Activated naive CD8-positive, alpha-beta T cell treated with anti-CD3 and anti-CD28 coated beads, Interleukin-2, amount 10 ng/mL, durations not matched to agents 7 days and 5 days (primary cell): ENCODE data around the gene NXPE3. TPM values are rescaled to one million over a fixed set of nuclear protein-coding genes. Genes with fewer than 3 reads are reported as not detected.
A peak's percentile ranks its signal among the peaks of the same experiment; 100 is the strongest.

Experiments
- ATAC-seq: fragments of 150-1000 bp; cut with Tn5 transposase; one replicate; pipeline ENCODE4 v1.10.0; 2021; ENCODE audit warnings: low read depth, moderate library complexity
- POLR2A ChIA-PET: fragments of 350-600 bp; sonication (Branson Sonifier 250); formaldehyde crosslinking; loops from one replicate; lab custom pipeline; 2021; ENCODE audit warnings: antibody characterized with exemption; lab: Charles Lee
- DNase-seq: peaks from one replicate; pipeline ENCODE4 v3.0.0; 2021
- H3K27ac Mint-ChIP-seq: one replicate; pipeline ENCODE4 v1.8.0; 2022; ENCODE audit warnings: mild to moderate bottlenecking, mixed read lengths
- H3K27me3 Mint-ChIP-seq: one replicate; pipeline ENCODE4 v1.8.0; 2022; ENCODE audit warnings: mild to moderate bottlenecking, moderate library complexity, mixed read lengths
- H3K36me3 Mint-ChIP-seq: one replicate; pipeline ENCODE4 v1.8.0; 2021; ENCODE audit warnings: mild to moderate bottlenecking, mixed read lengths
- H3K4me1 Mint-ChIP-seq: one replicate; pipeline ENCODE4 v1.8.0; 2021; ENCODE audit warnings: mixed read lengths
- H3K4me3 Mint-ChIP-seq: one replicate; pipeline ENCODE4 v1.8.0; 2022; ENCODE audit warnings: mild to moderate bottlenecking, moderate library complexity, mixed read lengths
- H3K9me3 Mint-ChIP-seq: one replicate; pipeline ENCODE4 v1.8.0; 2021; ENCODE audit warnings: mixed read lengths
- total RNA-seq, 2 experiments: library from RNA; stranded (reverse); gene quantifications; one replicate each; pipeline ENCODE4 v1.2.3, GENCODE V29; 2021

Gene NXPE3
- total RNA-seq, 2 experiments from 2014 or later = 29.8 to 30.7 TPM

DNA sequence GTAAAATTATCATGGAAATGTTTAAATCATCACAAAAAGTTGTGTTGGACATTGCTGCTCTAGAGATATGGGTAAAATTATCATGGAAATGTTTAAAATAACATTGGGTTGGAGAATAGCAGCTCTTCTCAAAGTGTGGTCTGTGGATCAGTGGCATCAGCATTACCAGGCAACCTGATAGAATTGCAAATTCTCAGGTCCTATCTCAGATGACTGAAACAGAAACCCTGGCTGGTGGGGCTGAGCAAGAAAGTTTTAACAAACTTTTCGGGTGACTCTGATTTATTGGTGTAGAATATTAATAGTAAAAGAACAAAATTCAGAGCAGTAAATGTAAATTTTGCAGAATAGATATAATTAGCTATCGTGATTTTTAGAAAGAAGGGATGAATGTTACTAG, 28.9 kb downstream of the NXPE3 start:
- no peak overlapping the region for H3K4me3 Mint-ChIP-seq
- DNase-seq (no peak), ATAC-seq (no peak)
- H3K4me1 Mint-ChIP-seq = peaks cover 32% of the 10 kb centered on the region
- H3K27me3 Mint-ChIP-seq = no peaks in the 10 kb centered on the region
- H3K9me3 Mint-ChIP-seq = no peaks in the 10 kb centered on the region
- no peak overlapping the region for H3K27ac Mint-ChIP-seq
- H3K36me3 Mint-ChIP-seq = peaks cover 21% of the 10 kb centered on the region
- POLR2A ChIA-PET = interaction anchor here (0.9 kb wide), 1 partner anchor 20 kb away, joined by 3 read pairs; no protein-coding TSS in a partner anchor

DNA sequence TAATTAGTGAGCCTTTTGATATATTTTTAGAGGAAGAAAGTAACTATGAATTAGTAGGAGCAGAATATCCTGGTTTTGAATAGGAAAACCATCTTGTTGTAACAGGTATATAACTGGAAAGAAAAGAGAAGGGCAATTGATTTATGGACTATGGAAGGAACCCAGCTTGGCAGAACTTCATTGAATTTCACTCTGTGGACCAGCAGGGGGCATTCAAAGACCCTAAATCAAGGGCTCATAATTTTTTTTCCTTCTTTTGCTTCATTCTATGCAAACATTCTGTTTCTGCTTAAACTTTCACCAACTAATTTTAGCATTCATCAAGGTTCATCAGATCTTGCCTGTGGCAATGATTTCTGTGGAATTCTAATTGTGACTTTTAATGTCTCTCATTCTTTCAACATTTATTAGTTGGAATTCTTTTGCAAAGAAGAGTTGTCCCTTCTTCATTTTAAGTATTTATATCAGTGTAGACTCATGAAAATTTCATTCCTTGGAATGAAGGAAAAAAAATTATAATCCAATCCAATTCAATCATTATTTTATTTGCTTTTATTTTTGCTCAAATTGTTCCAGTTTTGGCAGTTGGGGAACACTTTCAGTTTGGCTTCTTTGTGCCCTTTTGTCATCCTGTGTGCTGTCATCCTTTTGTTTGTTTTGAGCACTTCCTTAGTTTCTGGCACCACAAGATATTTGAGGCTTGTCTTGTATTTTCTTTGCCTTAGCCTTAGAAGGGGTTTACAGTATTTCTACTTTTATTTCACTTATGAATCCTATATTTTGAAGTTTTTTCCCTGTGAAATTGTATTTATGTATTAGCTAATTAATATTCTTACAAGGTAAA, 30.4 kb downstream of the NXPE3 start:
- no peaks in the 10 kb centered on the region for H3K9me3 Mint-ChIP-seq
- no peaks in the 10 kb centered on the region for H3K27me3 Mint-ChIP-seq
- no peak for DNase-seq
- H3K4me3 Mint-ChIP-seq = peak overlapping the region; percentile 12
- peak; percentile 65 for ATAC-seq
- H3K4me1 Mint-ChIP-seq = peaks cover 33% of the 10 kb centered on the region
- peak overlapping the region; percentile 14 for H3K27ac Mint-ChIP-seq
- H3K36me3 Mint-ChIP-seq = peaks cover 8% of the 10 kb centered on the region
- POLR2A ChIA-PET = interaction anchor here (1.9 kb wide), 1 partner anchor 40 kb away, joined by 9 read pairs; the partner anchor contains the start of gene NFKBIZ

DNA sequence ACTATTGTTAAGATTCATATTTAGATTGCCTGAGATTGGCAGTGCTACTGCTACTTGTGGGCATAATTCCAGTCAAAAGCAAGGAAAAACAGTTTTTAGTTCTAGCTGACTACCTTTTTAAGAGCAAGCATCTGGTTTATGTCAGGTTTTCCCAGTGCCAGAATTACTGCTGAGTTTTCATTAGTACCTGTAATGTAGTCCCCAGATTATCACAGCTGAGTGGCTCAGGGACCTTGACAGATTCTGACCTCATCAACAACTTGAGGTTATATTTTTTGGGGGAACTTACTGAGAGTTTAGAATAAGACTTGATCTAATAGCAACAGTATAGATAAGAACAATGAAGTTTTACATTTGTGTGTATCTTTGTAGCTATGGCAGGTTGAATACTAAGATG, 31.0 kb downstream of the NXPE3 start:
- H3K9me3 Mint-ChIP-seq = no peaks in the 10 kb centered on the region
- no peak for DNase-seq
- POLR2A ChIA-PET = interaction anchor here (1.9 kb wide), 1 partner anchor 39 kb away, joined by 9 read pairs; the partner anchor contains the start of gene NFKBIZ
- ATAC-seq = no peak
- peaks cover 7% of the 10 kb centered on the region for H3K36me3 Mint-ChIP-seq
- no peak overlapping the region for H3K4me3 Mint-ChIP-seq
- H3K27me3 Mint-ChIP-seq = no peaks in the 10 kb centered on the region
- H3K4me1 Mint-ChIP-seq = peaks cover 36% of the 10 kb centered on the region
- H3K27ac Mint-ChIP-seq = peak overlapping the region; percentile 52

DNA sequence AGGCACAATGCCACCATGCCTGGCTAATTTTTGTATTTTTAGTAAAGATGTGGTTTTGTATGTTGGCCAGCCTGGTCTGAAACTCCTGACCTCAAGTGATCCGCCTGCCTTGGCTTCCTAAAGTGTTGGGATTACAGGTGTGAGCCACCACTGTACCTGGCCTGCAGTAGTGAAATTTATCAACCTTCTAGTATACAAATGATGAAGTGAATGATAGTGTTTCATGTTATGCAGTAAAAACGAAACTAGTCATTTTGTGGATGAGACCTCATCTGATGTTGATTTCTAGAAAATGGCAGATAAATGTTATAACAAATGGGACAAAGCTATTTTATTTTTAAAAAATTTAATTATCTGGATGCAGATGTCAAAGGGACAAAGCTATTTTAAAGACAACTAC, 32.9 kb downstream of the NXPE3 start:
- no peak overlapping the region for H3K4me3 Mint-ChIP-seq
- no peak for DNase-seq
- peaks cover 8% of the 10 kb centered on the region for H3K36me3 Mint-ChIP-seq
- H3K4me1 Mint-ChIP-seq = peaks cover 42% of the 10 kb centered on the region
- POLR2A ChIA-PET = interaction anchor here (1.3 kb wide), 1 partner anchor 15 kb away, joined by 4 read pairs; no protein-coding TSS in a partner anchor
- H3K9me3 Mint-ChIP-seq = no peaks in the 10 kb centered on the region
- ATAC-seq = no peak
- no peaks in the 10 kb centered on the region for H3K27me3 Mint-ChIP-seq
- no peak overlapping the region for H3K27ac Mint-ChIP-seq

DNA sequence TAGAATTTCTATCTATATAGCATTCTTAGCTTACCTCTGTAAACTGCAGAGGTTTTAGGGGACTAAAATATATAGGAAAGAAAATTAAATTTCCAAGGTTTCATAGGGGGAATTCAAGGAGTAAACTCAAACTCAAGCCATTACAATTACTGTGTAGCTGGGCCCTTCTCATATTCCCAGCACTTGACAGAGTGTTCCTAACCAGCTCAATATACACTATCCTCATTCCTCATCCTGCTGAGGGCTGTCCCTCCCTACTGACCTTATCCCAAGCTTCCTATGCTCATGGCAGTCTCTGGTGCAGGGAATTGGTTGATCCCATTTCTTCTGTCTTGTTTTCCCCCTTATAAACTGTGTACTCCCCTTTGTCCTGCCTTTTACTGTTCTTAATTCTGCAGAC, 33.9 kb downstream of the NXPE3 start:
- ATAC-seq = no peak
- no peak overlapping the region for H3K27ac Mint-ChIP-seq
- H3K27me3 Mint-ChIP-seq = no peaks in the 10 kb centered on the region
- POLR2A ChIA-PET = interaction anchor here (1.3 to 1.5 kb wide), 2 partner anchors 14 to 410 kb away, joined by 3 to 4 read pairs; no protein-coding TSS in a partner anchor
- no peaks in the 10 kb centered on the region for H3K9me3 Mint-ChIP-seq
- H3K4me1 Mint-ChIP-seq = peaks cover 41% of the 10 kb centered on the region
- H3K4me3 Mint-ChIP-seq = no peak overlapping the region
- DNase-seq = no peak
- H3K36me3 Mint-ChIP-seq = peaks cover 15% of the 10 kb centered on the region

DNA sequence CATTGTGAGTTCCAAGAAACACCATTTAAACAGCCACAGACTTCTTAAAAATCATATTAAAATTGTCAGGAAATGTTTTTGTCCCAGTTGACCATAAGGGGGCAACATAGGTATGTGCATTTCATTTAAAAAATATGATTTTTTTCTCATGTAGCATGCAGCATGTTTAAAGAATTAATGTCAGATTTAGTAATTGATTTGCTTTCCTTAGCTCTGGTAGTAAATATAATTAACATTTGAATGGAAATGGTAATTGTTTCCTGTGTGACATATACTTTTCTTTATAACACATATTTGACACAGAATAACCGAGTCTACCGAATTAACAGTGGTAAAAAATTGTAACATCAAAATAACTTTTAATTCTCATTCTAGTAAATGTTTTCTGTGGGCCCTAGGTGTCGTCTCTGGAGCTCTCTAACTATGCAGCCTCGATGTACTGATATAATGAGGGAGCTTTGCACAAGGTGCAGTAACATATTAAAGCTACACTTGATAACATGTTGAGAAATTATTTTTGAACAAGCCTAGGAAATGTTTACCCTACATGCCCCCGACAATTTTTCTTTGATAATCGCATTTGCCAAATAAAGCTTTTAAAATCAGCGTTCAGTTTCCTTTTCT, 34.9 kb downstream of the NXPE3 start:
- no peak overlapping the region for H3K4me3 Mint-ChIP-seq
- H3K27ac Mint-ChIP-seq = no peak overlapping the region
- H3K36me3 Mint-ChIP-seq = peaks cover 21% of the 10 kb centered on the region
- peaks cover 40% of the 10 kb centered on the region for H3K4me1 Mint-ChIP-seq
- no peaks in the 10 kb centered on the region for H3K9me3 Mint-ChIP-seq
- ATAC-seq (no peak), DNase-seq (no peak)
- no peaks in the 10 kb centered on the region for H3K27me3 Mint-ChIP-seq
- POLR2A ChIA-PET = interaction anchor here (0.9 to 1.5 kb wide), 4 partner anchors 14 to 409 kb away, joined by 3 to 5 read pairs (median 4); partner anchors contain the start of gene NFKBIZ

DNA sequence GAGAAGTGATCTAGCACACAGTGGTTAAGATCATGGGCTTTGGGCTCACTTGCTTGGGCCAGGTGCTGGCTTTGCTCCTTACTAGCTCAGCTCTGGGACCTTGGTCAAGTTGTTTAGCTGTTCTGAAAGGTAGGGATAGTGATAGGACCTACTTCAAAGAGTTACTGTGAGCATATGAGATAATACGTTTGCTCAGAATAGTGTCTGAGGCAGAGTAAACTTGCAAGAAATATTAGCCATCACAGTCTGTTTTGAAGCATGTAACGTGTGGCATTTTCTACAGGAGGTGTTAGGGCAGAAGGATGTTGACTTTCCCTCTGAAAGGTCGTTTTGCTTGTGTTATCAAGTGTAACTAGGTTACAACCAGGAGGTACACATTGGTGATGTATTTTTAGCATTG, 35.8 kb downstream of the NXPE3 start:
- Mint-ChIP-seq H3K4me1 (peaks cover 33% of the 10 kb centered on the region), H3K27ac (no peak overlapping the region), H3K27me3 (no peaks in the 10 kb centered on the region), H3K36me3 (peaks cover 27% of the 10 kb centered on the region), H3K4me3 (no peak overlapping the region), H3K9me3 (no peaks in the 10 kb centered on the region)
- DNase-seq = no peak
- POLR2A ChIA-PET = interaction anchor here (1.3 kb wide), 1 partner anchor 13 kb away, joined by 4 read pairs; no protein-coding TSS in a partner anchor
- ATAC-seq = no peak

DNA sequence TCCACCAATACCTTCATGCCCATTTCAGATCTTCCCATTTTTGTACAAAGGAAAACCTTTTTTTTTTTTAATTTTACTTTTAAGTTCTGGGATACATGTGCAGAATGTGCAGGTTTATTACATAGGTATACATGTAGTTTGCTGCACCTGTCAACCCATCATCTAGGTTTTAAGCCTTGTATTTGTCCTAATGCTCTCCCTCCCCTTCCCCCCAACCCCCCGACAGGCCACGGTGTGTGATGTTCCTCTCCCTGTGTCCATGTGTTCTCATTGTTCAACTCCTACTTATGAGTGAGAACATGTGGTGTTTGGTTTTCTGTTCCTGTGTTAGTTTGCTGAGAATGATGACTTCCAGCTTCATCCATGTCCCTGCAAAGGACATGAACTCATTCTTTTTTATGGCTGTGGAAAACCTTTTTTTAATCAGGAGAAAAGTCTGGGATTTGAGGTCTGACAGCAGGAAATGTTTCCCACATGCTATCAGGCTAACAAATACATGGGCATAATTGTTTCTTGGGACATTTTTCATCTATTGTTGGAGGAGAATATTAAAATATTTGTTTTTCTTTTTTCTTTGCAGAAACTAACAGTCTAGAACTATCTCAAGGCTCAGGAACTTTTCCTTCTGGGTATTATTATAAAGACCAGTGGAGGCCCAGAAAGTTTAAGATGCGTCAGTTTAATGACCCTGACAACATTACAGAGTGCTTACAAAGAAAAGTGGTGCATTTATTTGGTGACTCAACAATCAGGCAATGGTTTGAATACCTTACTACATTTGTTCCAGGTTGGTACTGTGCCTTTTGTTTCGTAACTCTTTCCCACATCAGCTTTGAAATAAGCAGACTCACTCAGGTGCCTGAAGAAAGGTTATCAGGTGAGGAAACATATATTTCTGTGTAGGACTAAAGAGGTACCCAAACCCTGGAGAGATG, 37.5 kb downstream of the NXPE3 start:
- POLR2A ChIA-PET = interaction anchor here (1.0 kb wide), 1 partner anchor 33 kb away, joined by 5 read pairs; the partner anchor contains the start of gene NFKBIZ
- H3K27me3 Mint-ChIP-seq = no peaks in the 10 kb centered on the region
- H3K36me3 Mint-ChIP-seq = peaks cover 36% of the 10 kb centered on the region
- ATAC-seq (no peak), DNase-seq (no peak)
- no peak overlapping the region for H3K4me3 Mint-ChIP-seq
- H3K27ac Mint-ChIP-seq = no peak overlapping the region
- no peaks in the 10 kb centered on the region for H3K9me3 Mint-ChIP-seq
- H3K4me1 Mint-ChIP-seq = peaks cover 24% of the 10 kb centered on the region

DNA sequence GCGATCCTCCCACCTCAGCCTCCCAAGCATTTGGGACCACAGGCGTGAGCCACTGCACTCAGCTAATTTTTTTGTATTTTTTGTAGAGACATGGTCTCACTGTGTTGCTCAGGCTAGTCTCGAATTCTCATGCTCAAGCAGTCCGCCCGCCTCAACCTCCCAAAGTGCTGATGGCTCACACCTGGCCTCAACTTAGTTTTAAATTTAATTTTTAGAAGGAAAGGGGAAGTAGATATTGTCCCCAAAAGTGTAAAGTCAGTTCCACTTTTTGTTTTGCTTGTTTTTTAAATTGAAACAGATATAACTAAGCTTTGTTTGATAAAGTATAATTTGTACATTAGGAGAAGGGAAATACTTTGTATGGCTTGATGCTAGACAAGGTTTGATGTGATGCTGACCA, 39.0 kb downstream of the NXPE3 start:
- Mint-ChIP-seq H3K27ac (peak overlapping the region; percentile 28), H3K4me3 (no peak overlapping the region), H3K9me3 (no peaks in the 10 kb centered on the region), H3K27me3 (no peaks in the 10 kb centered on the region), H3K36me3 (peaks cover 48% of the 10 kb centered on the region), H3K4me1 (peaks cover 23% of the 10 kb centered on the region)
- DNase-seq (no peak), ATAC-seq (no peak)
- POLR2A ChIA-PET = interaction anchor here (1.0 kb wide), 1 partner anchor 31 kb away, joined by 5 read pairs; the partner anchor contains the start of gene NFKBIZ

DNA sequence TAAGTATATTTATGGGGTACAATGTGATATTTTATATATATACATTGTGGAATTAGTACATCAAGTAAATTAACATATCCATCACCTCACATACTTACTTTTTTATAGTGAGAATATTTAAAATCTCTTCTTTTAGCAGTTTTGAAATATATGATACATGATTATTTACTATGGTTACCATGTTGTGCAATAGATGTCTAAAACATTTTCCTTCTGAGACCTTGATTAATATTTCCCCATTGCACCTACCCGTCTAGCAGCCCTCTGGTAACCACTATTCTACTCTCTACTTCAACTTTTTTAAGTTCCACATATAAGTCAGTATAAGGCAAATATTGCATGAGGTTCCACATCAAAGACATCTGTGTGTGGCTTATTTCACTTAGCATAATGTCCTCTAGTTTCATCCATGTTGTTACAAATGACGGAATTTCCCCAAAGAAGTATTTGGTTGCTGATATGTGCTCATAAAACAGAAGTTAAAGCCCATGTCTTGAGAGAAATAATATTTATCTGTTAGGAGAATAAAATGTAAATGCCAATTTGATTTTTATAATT, 40.7 kb downstream of the NXPE3 start:
- H3K4me3 Mint-ChIP-seq = no peak overlapping the region
- ATAC-seq (no peak), DNase-seq (no peak)
- H3K27me3 Mint-ChIP-seq = no peaks in the 10 kb centered on the region
- H3K36me3 Mint-ChIP-seq = peaks cover 50% of the 10 kb centered on the region
- H3K27ac Mint-ChIP-seq = no peak overlapping the region
- POLR2A ChIA-PET = no interaction called here
- H3K9me3 Mint-ChIP-seq = no peaks in the 10 kb centered on the region
- peaks cover 16% of the 10 kb centered on the region for H3K4me1 Mint-ChIP-seq

DNA sequence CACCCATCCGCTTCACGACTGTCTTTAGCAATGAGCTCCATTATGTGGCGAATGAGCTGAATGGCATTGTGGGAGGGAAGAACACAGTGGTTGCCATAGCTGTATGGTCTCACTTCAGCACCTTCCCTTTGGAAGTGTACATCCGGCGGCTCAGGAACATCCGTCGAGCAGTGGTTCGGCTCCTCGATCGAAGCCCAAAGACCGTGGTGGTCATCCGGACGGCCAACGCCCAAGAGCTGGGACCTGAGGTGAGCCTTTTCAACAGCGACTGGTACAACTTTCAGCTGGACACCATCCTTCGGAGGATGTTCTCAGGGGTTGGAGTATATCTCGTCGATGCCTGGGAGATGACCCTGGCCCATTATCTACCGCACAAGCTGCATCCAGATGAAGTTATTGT, 42.5 kb downstream of the NXPE3 start:
- H3K27me3 Mint-ChIP-seq = no peaks in the 10 kb centered on the region
- POLR2A ChIA-PET = interaction anchor here (0.8 to 1.4 kb wide), 2 partner anchors 28 to 30 kb away, joined by 3 to 6 read pairs; partner anchors contain the start of gene NFKBIZ
- H3K36me3 Mint-ChIP-seq = peaks cover 49% of the 10 kb centered on the region
- H3K4me3 Mint-ChIP-seq = no peak overlapping the region
- ATAC-seq (no peak), DNase-seq (no peak)
- peaks cover 16% of the 10 kb centered on the region for H3K4me1 Mint-ChIP-seq
- H3K27ac Mint-ChIP-seq = no peak overlapping the region
- no peaks in the 10 kb centered on the region for H3K9me3 Mint-ChIP-seq

DNA sequence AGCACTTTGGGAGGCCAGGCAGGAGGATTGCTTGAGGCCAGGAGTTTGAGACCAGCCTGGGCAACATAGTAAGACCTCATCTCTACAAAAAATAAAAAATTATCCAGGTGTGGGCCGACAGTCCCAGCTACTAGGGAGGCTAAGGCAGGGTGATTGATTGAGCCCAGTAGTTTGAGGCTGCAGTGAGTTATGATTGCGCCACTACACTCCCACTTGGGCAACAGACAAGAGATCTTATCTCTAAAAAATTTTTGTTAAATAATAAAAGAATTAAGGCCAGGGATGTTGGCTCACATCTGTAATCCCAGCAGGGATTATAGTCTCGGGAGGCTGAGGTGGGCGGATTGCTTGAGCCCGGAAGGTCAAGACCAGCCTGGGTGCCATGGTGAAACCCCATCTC, 44.5 kb downstream of the NXPE3 start:
- H3K27ac Mint-ChIP-seq = no peak overlapping the region
- H3K36me3 Mint-ChIP-seq = peaks cover 38% of the 10 kb centered on the region
- ATAC-seq = no peak
- POLR2A ChIA-PET = interaction anchor here (2.5 kb wide), 1 partner anchor 26 kb away, joined by 12 read pairs; the partner anchor contains the start of gene NFKBIZ
- H3K9me3 Mint-ChIP-seq = no peaks in the 10 kb centered on the region
- H3K4me3 Mint-ChIP-seq = no peak overlapping the region
- H3K4me1 Mint-ChIP-seq = peaks cover 21% of the 10 kb centered on the region
- no peak for DNase-seq
- no peaks in the 10 kb centered on the region for H3K27me3 Mint-ChIP-seq
